Kidney (tissue), 14 donors: ENCODE results near the gene GVQW3. TPM values are rescaled to one million over a fixed set of nuclear protein-coding genes. Genes with fewer than 3 reads are reported as not detected.

ENCODE experiments used
- DNase-seq, 5 donors: peaks; one replicate each; pipeline ENCODE4 v3.0.0-alpha.2; 2013 to 2020
- FAIRE-seq: peaks from 2 replicates; lab custom pipeline; 2012; peaks lifted over from hg19 to GRCh38; lab: Jason Lieb, UNC
- H3K27ac ChIP-seq, 2 donors: one replicate each; pipeline ENCODE4 v1.7.0; 2013; ENCODE audit warnings: low read depth in 2 of 2, low read length in 2 of 2, inconsistent platforms in 1 of 2
- H3K27me3 ChIP-seq: one replicate; pipeline ENCODE4 v1.7.1; 2013; ENCODE audit warnings: low read length, inconsistent platforms; ENCODE audit not compliant: control insufficient read depth, insufficient read depth
- H3K36me3 ChIP-seq, 3 donors: one replicate each; pipeline versions ENCODE4 v1.7.0 to v1.7.1; 2013; ENCODE audit warnings: low read length in 3 of 3, control low read depth in 1 of 3, inconsistent platforms in 1 of 3; ENCODE audit not compliant: insufficient read depth in 3 of 3, control insufficient read depth in 2 of 3
- H3K4me1 ChIP-seq, 3 donors: one replicate each; pipeline versions ENCODE4 v1.7.0 to v1.7.1; 2013; ENCODE audit warnings: low read length in 3 of 3, inconsistent platforms in 1 of 3, low read depth in 1 of 3; ENCODE audit not compliant: control insufficient read depth in 2 of 3, insufficient read depth in 2 of 3
- H3K4me3 ChIP-seq, 3 donors: one replicate each; pipeline versions ENCODE4 v1.7.0 to v1.8.1; 2013; ENCODE audit warnings: low read length in 3 of 3, control low read depth in 1 of 3, inconsistent platforms in 1 of 3
- H3K9ac ChIP-seq, 3 donors: one replicate each; pipeline versions ENCODE4 v1.7.0 to v1.7.1; 2013; ENCODE audit warnings: low read length in 3 of 3, control low read depth in 1 of 3, inconsistent platforms in 1 of 3
- H3K9me3 ChIP-seq, 3 donors: one replicate each; pipeline versions ENCODE4 v1.7.0 to v1.7.1; 2013; ENCODE audit warnings: low read length in 3 of 3, control low read depth in 1 of 3, inconsistent platforms in 1 of 3; ENCODE audit not compliant: control insufficient read depth in 2 of 3, insufficient read depth in 1 of 3
- CTCF ChIP-seq: IDR thresholded peaks from 3 replicates; pipeline ENCODE4 v1.5.1; 2012; ENCODE audit warnings: mild to moderate bottlenecking, moderate library complexity, borderline replicate concordance; ENCODE audit not compliant: insufficient read depth; ENCODE audit errors: extremely low read depth
- intact Hi-C: fragments of 100-400 bp; cut with DNase I; formaldehyde crosslinking; loops from one replicate; pipeline ENCODE4 v1.11.1; 2022
- polyA plus RNA-seq: library from polyadenylated mRNA; stranded (reverse); fragments of 350-450 nt; fragmentation: Illumina TruSeq; extraction: RNeasy Lipid Tissue Mini Kit (QIAGEN cat#74804); gene quantifications from one replicate; pipeline ENCODE4 v1.2.3, GENCODE V29; 2014; ENCODE audit warnings: low read depth, low replicate concordance; ENCODE audit not compliant: insufficient read depth
- total RNA-seq: library from RNA; stranded (reverse); fragmentation: NEBNext Ultra II Directional; extraction: Animal tissue kit (Norgen Biotek cat#: 25700); gene quantifications from one replicate; pipeline ENCODE4 v1.2.1, GENCODE V29; 2021
- donor health status: control.
- donor health status: control.
- donor health status: control.
- donor health status: control.
- donor health status: control.
- donor health status: DM: yes; HTN: yes; CAD: no.
- donor health status: Normal renal cell carcinoma (clear cell type).

GVQW3 gene
- total and polyA plus RNA-seq, 2 donors from 2014 or later = 1.4 to 3.4 TPM

GRCh38 chr11:76456571-76456970, 75.4 kb downstream of the GVQW3 start:
- DNase-seq (peak in 2 of 5 donors; percentile 61 to 76), FAIRE-seq (no peak)
- no peak overlapping the region for H3K27ac ChIP-seq
- intact Hi-C loops = no loop called here
- TF ChIP-seq CTCF = no peak
- peaks cover 7 to 11% (median 7%) of the 10 kb centered on the region in 3 donors for H3K36me3 ChIP-seq
- H3K9me3 ChIP-seq = no peaks in the 10 kb centered on the region
- peaks cover 0 to 14% (median 0%) of the 10 kb centered on the region in 3 donors for H3K4me1 ChIP-seq
- H3K27me3 ChIP-seq = no peaks in the 10 kb centered on the region
- H3K9ac ChIP-seq = no peak overlapping the region
- no peak overlapping the region for H3K4me3 ChIP-seq

Other genes starting within 250 kb of the GVQW3 start
- 2.2 TPM for gene WNT11, start 174.8 kb upstream of the GVQW3 start, total RNA-seq
- 0.80 TPM for gene WNT11, start 174.8 kb upstream of the GVQW3 start, polyA plus RNA-seq
- 39.3 TPM for gene THAP12, start 191 bp upstream of the GVQW3 start, total RNA-seq
- gene THAP12, start 191 bp upstream of the GVQW3 start, polyA plus RNA-seq = 19.5 TPM
- gene EMSY, start 63.7 kb downstream of the GVQW3 start, total RNA-seq = 22.2 TPM
- gene EMSY, start 63.7 kb downstream of the GVQW3 start, polyA plus RNA-seq = 7.5 TPM